Measurements from ENCODE around the gene DMD.
"Not testable (repeated sequence)": the region's sequence is repeated elsewhere in the genome, so short reads cannot be mapped to it uniquely, and the experiment has no call there.

The DMD gene

DNA sequence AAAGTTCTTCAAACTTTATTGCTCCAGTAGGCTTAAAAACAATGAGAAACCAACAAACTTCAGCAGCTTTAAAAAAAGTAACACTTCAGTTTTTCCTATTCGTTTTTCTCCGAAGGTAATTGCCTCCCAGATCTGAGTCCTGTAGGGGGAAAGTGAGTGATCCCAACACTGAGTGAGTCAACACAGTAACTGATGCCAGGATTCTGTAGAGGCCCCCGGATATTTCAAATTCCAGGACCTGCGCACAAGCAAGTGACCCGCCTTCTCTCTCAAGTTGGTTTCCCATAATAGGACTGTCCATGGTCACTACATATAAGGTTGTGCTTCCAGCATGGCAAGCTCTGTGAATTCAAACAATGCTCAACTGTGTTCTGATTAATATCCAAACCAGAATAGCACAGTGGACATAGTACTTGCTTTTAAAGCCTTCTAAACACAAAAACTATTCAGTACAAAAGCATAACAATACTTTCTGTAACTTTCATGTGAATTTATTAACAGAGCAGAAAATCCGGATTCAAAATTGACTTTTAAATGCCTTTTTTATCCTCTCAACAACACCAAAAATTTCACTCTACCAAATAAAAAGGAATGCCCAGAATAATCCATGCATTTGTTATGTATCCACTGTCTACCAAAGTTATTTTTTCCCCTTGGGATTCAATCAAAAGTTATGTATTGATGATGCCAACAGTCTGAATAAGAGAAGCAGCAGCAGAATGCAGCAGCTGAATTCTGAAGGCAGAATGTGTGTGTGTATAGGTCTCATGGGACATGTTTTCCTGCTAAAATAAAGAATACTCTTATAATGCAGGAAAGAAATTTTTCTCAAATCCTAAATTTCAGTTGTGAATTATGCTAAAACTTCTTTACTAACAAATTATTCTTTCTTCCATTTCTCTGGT lies at the start of gene DMD:
TSS of gene DMD (minus strand) at position 194 of the 905 bp plus-strand sequence. CDS start 237 bp downstream, outside the sequence.
- no peak for DNase-seq

GRCh38 chrX:33252306-33252825 lies 41.0 kb upstream of the DMD start:
- DNase-seq, result no peak

DNA sequence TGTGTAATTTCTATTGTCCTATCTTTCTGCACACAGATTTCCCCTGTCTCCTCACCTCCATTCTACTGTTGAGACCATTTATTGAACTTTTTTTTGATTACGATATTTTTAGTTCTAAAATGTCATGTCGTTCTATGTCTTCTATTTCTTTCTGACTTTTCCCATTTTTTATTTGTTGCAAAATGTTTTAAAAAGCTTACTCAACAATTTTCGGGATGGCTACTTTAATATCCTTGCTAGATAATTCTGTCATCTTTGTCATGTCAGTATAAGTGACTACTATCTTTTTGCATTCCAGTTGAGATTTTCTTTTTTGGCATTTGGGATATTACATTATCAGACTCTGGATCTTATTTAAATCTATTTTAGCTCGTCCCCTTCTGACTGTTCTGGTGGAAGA lies 7.5 kb upstream of the DMD start:
- DNase-seq, result no peak

DNA sequence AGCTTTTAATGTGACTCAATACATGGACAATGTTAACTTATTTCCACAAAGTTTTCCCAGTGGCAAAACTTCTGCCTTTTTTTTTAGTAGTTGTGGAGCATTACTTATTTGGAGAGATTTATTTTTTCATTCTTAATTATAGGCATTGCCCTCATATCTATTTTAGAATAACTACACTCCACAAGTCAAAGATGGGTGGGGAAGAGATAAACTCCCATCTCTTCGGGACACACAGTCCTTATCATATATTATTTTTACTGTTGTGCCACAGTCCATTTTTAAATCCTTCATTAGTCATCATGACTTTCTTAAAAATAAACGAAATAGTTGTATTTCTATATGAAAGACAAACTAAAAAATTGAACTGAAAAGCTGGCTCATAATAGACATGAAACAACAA lies 1.2 kb downstream of the DMD start:
- no peak for DNase-seq

DNA sequence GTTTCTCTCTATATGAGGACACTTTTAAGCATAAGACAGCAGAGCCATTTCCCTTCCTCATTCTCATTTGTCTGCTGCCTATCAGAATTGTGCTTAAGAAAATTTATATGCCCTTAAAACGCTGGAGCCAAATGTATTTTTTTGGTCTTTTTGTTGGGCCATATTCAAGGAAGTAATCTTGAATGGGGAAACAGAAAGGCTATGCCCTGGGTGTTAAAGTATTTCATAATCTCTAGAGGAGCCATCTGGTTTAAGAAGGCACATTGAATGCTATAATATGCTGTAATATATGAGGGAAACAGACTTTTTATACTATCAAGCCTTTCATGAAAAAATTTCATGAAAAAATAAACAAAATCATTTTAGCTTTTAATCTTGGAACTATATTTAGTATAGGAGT lies 4.3 kb downstream of the DMD start:
- no peak for DNase-seq

- DNase-seq, result no peak
Observed at GRCh38 chrX:33205321-33205720, 6.0 kb downstream of the DMD start.

DNA sequence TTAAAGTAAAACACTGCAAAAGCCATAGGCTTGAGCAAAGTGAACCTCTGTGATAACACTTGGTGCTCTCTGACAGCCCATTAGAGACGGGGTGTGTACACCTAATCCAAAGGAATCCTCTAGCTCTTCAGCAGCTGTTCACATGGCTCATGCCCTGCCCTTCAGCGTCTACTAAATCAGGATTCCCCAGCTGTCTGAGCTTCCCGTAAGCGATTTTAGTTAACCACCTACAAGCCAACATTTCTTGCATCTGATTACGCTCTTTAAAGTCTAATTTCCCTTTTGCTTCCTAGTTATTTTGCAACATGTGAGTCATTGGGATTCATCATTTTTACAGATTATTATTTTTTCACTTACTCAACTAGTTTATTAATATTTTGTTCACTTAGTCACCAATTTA lies 6.5 kb downstream of the DMD start:
- no peak for DNase-seq

DNA sequence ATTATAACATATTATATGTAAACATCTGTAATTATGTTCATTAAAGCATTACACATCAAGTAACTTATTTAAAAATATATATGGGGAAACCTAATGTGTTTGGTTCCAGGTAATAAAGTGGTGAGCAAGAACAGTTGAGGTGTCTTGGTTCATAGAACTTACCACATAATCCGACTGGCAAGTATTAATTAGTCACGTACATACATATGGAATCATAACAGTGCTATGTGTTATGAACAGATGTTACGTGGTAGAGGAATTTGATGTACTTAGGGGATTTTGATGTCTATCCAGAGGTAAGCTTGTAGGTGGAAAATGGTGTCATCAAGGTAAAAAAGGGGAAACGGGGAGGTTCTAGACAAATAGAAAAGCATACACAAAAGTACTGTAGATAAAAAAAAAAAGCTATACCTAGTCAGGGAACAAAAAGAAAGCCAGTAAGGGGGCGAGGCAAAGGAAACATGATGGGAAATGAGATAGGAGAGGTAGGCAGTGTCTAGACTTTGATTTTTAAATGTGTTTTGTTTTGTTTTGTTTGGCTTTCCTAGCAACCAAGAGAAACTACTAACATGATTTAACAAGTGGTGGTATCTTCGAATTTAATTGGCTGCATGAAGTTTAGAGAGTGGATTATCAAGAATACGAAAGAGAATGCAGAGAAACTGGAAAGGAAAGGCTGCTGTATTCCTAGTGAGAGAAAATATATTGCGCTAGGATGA lies 12.6 kb downstream of the DMD start:
- no peak for DNase-seq

DNA sequence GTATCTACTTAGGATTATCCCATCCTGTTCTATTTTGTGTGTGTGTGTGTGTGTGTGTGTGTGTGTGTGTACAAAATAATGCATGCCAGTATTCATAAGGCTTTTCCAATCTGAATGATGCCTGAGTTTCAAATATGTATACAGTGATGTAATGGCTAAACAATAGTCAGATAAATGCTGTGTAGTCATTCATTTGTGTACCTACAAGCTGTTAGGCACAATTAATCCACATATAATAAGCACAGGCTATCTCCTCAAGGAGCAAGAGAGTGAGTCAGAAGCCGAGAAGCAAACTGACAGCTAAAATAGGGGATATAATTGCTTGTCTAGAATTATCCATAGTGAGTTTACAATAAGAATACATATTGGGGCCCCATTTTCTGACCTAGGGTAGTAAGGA lies 15.7 kb downstream of the DMD start:
- no peak for DNase-seq

DNA sequence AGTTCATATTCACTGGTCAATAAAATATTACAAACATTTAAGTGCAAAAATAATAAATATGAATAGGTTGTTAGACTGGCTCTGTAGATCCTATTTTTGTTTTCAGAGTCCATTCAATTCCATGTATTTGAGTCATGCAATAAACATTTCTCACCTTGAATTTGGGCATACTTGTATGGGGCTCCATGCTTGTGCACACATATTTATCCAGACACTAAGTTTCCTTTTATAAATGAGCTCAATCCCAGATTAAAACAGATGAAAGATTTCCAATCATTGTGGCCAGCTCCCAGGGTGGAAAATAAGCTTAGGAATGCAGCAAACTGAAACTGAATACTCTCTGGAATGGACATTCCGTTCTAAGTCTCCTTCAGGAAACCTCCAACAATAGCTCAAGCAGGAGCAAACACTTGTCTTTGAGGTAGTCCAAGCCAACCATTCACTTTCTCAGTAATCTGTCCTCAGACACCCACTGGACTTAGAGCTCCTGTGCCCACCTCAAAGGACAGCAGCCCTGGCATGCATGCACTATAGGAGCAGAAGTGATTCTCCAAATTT lies 16.4 kb downstream of the DMD start:
- no peak for DNase-seq

DNA sequence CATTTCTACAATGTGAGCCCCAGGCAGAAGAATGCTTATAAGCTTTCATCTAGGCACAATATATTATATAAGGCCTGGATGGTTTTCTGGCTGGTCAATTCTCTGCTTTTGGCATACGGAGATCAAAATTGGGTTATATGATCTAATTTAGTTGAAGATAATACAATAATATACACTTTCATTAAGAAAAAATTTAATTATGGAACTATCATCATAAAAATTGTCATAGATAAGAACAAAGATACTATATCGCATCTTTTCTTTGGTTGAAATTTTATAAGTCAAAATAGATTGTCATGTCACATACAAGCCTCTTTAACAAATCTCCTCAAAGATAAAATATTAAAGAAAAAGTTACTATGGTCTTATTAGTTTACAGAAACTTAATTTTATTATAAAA lies 17.1 kb downstream of the DMD start:
- DNase-seq, result no peak

DNA sequence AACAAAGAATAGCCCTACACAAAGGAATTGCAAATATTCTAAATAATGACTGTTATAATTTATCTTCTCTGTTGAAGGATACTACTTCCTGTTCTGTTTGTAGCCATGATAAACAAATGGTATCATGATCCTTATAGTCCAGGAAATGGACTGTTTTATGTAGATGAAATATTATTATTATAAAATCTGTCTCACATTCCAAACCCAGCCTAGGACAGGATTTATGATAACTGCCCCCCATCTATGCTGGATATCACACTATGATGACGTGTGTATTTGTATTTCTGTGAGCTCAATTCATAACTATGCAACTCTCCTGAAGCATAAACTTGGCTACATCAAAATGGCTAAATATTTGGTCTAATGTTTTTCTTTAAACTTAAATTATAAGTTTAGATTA lies 21.3 kb downstream of the DMD start:
- no peak for DNase-seq

DNA sequence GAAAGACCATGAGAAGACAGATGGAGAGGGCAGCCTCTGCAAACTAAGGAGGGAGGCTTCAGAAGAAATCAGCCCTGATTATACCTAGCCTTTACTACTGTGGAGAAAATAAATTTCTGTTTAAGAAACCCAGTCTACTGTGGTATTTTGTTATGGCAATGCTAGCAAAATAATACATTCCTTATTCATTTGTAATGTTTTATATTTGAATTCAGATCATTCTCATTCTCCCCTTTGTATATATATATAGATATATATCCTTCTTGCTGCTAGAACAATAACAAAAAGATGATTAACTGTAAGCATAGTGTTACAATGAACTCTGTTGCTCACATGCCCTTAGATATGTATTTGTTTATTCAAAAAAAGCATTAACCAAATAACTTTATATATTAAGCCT lies 22.5 kb downstream of the DMD start:
- DNase-seq, result no peak

DNA sequence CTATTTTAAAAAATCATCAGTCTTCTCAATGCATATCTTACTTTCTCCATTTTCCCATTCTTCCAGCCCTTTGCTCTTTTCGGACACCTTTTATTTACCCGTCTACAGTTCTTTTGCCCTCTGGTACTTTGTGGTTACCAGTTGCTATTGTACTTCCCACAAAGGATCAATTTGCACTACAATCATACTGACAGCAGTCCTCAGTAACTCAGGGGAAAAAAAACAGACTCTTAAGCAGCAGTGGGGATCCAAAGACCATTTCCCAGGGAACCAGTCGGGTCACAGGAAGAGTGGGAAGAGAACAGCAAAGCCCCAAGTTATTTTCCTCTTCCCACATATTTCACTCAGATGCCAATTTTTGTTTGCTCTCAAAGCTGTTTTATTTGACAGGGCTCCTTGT lies 23.1 kb downstream of the DMD start:
- DNase-seq, result no peak

DNA sequence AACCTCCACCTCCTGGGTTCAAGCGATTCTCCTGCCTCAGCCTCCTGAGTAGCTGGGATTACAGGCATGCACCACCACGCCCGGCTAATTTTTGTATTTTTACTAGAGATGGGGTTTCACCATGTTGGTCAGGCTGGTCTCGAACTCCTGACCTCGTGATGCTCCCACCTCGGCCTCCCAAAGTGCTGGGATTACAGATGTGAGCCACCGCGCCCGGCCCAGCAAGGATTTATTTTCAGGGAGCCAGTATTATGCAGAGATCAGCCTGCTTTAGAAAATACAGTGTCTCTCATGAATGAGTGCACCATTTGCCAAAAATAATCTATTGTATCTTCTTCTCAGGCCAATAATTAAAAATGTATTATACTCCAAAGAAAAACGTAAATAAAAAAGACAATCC lies 26.5 kb downstream of the DMD start:
- DNase-seq, result not testable (repeated sequence)

DNA sequence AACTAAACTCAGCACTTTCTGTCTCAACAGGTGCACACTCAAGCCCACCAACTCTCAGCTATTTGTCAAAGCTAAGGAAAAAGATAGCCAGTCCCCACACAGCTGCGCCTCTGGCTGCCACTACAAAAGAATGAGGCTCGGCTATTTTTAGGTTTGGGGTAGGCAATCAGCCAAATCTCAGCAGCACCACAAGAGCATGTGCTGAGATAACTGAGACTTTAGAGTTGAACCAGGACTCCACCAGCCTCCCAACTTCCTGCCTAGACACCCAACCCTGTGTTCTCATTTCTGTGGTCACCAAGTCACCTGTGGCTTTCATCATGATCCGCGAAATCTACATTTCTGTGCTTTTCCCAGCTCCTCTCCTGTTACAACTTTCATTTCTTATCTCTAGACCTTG lies 28.0 kb downstream of the DMD start:
- no peak for DNase-seq

DNA sequence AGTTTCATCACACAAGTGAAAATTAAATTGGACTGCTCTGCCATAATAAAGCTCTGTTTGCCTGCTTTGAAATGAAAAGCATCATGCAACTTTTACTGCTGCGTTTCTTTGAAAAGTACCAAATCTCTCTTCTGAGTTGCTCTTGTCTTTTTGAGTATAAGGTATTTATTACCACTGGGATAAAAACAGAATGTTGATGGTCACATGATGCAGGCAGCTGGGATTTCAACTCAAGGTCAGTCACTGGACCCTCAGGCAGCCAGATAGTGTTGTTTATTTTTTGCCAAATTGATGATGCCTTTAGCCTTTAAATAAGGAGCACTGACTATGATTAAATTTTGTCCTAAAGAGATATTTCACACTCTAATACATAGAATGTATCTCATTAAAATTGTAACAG lies 32.7 kb downstream of the DMD start:
- no peak for DNase-seq

GRCh38 chrX:33178218-33178617 lies 33.1 kb downstream of the DMD start:
- DNase-seq, result no peak

DNA sequence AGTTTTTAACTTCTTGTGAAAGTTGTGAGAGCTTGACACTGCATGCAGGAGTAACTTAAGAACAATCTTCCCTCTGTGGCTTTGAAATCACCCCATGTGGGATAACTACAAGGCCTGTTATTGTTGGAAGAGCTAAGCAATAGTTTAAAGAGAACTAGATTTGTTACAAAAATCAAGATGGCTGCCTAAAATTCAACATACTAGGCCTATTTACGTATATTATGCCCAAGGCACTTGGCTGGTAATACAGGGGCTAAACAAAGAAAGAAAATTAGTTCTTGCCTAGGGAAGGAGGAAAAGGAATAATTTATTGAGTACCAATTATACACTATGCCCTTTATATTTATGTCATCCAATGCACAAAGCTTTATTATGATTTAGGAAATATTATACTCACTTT lies 36.1 kb downstream of the DMD start:
- DNase-seq, result no peak

GRCh38 chrX:33171041-33171440 lies 40.3 kb downstream of the DMD start:
- no peak for DNase-seq

DNA sequence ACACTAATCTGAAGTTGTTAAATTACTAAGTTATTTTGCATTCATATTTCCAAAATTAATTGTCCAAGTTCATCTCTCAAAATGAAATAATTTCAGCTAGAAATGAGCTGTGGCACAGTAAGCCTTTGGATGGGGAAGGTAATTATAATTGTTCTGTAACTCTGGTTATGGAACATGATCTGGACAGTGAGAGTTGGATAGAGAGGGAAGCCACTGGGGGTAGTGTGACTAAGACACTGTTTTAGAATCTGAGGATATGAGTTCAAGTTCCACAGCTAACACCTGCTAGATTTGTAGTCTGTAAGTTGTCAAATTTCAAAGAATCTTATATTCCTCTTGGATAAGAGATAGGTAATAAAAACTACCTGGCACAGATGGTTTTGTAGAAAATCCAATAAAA lies 49.5 kb downstream of the DMD start:
- DNase-seq, result no peak

DNA sequence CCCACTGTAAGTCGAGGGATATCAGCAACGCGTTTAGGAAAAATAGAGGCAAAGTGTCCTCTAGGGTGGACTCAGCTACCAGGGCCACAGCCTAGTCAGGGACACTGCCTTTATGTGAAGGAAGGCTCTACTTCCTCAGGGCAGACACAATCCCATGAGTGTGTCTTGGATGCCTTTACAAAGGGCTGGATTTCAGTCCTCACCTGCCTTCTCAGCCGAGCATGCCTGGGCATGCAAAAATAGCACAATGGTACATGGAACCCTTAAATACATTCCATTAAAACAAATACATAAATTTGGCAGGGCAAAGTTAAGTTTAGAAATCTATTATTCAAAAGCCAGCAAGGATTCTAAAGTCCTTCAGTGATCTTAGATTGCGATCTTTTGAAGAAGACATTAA lies 51.1 kb downstream of the DMD start:
- no peak for DNase-seq

GRCh38 chrX:33156152-33156726 lies 55.1 kb downstream of the DMD start:
- no peak for DNase-seq

DNA sequence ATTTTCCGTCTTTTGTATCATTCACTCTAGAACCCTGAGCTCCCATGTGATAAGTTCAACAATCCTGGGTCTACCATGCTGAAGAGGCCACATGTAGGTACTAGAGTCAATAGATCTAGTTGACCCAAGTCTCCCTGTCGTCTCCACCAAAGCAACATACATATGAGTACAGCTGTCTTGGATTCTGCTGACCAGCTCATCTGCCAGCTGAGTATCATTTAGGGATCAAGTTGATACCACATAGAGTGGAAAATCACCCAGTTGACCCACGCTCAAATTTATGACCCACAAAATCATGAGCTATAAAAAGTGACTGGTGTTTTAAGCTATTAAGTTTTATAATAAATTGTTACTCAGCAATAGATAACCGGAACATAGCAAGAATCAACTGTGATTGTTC lies 61.8 kb downstream of the DMD start:
- no peak for DNase-seq

Measured in stimulated activated CD4-positive, alpha-beta T cell treated with anti-CD3 and anti-CD28 coated beads, Interleukin-4, amount 100 ng/mL, for 1 hour (primary cell).